KBM-7 (cell line): Measurements from ENCODE around the gene CASP10.
"Not testable (repeated sequence)": the region's sequence is repeated elsewhere in the genome, so short reads cannot be mapped to it uniquely, and the experiment has no call there.

Experiments used
- DNase-seq: peaks from one replicate; pipeline ENCODE4 v3.0.0-alpha.2; 2015
- in situ Hi-C: fragments of 300-500 bp; cut with MboI; formaldehyde crosslinking; loops from 2 replicates; pipeline ENCODE4 v1.14.3; 2020; ENCODE audit warnings: low sequenced_read_pairs, low pct_unique_long_range_greater_than_20kb, mixed read lengths

CASP10 gene

GRCh38 chr2:201152999-201153815 lies 29.7 kb upstream of the CASP10 start:
- in situ Hi-C loops, result loop anchor here (25.0 kb wide), 1 partner anchor 441 kb away; no protein-coding TSS in a partner anchor
- DNase-seq, result no peak

GRCh38 chr2:201154615-201155399 lies 28.1 kb upstream of the CASP10 start:
- no peak for DNase-seq
- in situ Hi-C loops, result loop anchor here (25.0 kb wide), 1 partner anchor 443 kb away; no protein-coding TSS in a partner anchor

GRCh38 chr2:201156036-201156435 lies 26.9 kb upstream of the CASP10 start:
- no peak for DNase-seq
- in situ Hi-C loops, result loop anchor here (25.0 kb wide), 1 partner anchor 444 kb away; no protein-coding TSS in a partner anchor

- in situ Hi-C loops, result loop anchor here (25.0 kb wide), 1 partner anchor 444 kb away; no protein-coding TSS in a partner anchor
- DNase-seq, result no peak
These were observed 26.3 kb upstream of the CASP10 start for GRCh38 chr2:201156640-201157039.

- no peak for DNase-seq
- in situ Hi-C loops, result loop anchor here (25.0 kb wide), 1 partner anchor 445 kb away; no protein-coding TSS in a partner anchor
These were observed 25.2 kb upstream of the CASP10 start for GRCh38 chr2:201157694-201158093.

GRCh38 chr2:201158111-201158929 lies 24.6 kb upstream of the CASP10 start:
- DNase-seq, result peak; percentile 96

DNA sequence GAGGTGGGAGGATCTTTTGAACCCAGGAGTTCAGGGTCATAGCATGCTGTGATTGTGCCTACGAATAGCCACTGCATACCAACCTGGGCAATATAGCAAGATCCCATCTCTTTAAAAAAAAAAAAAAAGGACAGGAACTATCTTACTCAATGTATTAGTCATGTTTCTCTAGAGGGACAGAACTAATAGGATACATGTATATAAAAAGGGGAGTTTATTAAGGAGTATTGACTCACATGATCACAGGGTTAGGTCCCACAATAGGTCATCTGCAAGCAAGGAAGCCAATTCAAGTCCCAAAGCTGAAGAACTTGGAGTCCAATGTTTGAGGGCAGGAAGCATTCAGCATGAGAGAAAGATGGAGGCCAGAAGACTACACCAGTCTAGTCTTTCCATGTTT lies 18.8 kb upstream of the CASP10 start:
- DNase-seq, result no peak
- in situ Hi-C loops, result loop anchor here (25.0 kb wide), 1 partner anchor 452 kb away; no protein-coding TSS in a partner anchor

More at GRCh38 chr2:201158111-201158929, 24.6 kb upstream of the CASP10 start:
- in situ Hi-C loops, result loop anchor here (25.0 kb wide), 1 partner anchor 446 kb away; no protein-coding TSS in a partner anchor

- in situ Hi-C loops, result loop anchor here (25.0 kb wide), 1 partner anchor 455 kb away; no protein-coding TSS in a partner anchor
- no peak for DNase-seq
These were observed 15.4 kb upstream of the CASP10 start for GRCh38 chr2:201167546-201167945.

DNA sequence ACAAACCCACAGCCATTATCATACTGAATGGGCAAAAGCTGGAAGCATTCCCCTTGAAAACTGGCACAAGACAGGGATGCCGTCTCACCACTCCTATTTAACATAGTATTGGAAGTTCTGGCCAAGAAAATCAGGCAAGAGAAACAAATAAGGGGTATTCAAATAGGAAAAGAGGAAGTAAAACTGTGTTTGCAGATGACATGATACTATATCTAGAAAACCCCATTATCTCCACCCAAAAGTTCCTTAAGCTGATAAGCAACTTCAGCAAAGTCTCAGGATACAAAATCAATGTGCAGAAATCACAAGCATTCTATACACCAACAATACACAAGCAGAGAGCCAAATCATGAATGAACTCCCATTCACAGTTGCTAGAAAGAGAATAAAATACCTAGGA lies 14.4 kb upstream of the CASP10 start:
- not testable (repeated sequence) for DNase-seq
- in situ Hi-C loops, result loop anchor here (25.0 kb wide), 1 partner anchor 456 kb away; no protein-coding TSS in a partner anchor

GRCh38 chr2:201171259-201171814 lies 11.6 kb upstream of the CASP10 start:
- no peak for DNase-seq
- in situ Hi-C loops, result loop anchor here (25.0 kb wide), 1 partner anchor 459 kb away; no protein-coding TSS in a partner anchor

DNA sequence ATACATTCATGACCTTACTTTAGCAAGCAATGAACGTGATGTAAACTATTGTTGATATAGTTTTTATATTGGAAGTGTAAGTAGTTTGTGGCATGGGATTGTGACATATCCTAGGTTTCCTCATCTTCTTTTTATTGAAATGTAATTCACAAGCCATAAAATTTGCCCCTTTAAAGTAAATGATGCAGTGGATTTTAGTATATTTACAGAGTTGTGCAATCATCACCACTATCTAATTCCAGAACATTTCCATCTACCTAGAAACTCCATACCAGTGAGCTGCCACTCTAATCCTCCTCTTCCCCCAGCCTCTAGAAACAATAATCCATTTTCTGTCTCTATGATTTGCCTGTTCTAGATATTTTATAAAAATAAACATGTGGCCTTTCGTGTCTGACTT lies 10.7 kb upstream of the CASP10 start:
- in situ Hi-C loops, result loop anchor here (25.0 kb wide), 1 partner anchor 460 kb away; no protein-coding TSS in a partner anchor
- no peak for DNase-seq

DNA sequence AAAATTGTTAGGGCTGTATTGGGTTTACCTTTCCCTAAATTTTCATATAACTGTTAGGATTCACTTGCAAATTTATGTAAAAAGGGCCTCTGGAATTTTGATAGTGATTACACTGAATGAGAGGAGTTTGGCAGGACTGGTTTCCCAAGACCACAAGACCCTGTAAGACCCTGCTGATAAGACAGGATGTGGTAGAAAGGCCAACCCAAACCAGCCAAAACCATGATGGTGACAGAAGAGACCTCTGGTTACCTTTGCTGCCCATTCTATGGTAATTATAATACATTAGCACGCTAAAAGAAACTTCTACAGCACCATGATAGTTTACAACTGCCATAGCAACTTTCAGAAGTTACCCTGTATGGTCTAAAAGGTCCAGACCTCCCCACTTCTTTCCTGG lies 8.3 kb upstream of the CASP10 start:
- no peak for DNase-seq
- in situ Hi-C loops, result loop anchor here (25.0 kb wide), 1 partner anchor 462 kb away; no protein-coding TSS in a partner anchor

DNA sequence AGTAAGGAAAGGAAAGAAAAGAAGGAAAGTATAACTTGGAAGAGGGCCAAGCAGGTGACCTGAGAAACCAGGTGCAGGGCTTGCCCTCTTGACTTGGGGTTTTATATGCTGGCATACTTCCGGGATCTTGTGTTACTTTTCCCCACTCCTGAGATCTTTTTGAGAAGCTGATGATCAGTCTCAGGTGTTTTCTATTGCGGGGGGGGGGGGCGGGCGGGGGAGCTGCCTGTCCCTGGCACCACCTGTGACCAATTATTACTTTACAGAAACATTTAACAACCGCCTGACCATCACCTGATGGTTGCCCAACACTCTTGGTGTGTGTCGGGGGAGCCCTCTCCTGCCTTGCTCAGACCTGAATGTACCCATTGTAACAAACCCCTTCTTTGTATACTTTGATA lies 6.9 kb upstream of the CASP10 start:
- DNase-seq, result no peak
- in situ Hi-C loops, result no loop called here

DNA sequence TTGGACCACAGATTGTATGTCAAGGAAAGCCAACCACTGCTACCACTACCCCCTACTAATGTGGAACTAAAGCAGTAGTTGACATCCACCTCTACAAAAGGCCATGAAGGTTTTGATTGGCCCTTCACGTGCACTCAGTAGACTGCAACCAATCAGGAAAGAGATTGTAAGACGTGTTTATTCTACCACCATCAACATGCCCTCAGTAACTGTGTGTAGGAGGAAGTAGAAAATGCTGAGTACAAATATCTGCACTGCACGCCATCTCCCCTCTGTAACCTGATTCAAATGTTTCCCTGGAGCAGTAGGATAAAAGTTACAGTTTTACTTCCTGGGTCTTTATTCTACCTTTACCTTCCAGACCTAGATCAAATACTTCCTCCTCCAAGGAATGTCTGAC lies 2.9 kb upstream of the CASP10 start:
- DNase-seq, result no peak
- in situ Hi-C loops, result no loop called here

DNA sequence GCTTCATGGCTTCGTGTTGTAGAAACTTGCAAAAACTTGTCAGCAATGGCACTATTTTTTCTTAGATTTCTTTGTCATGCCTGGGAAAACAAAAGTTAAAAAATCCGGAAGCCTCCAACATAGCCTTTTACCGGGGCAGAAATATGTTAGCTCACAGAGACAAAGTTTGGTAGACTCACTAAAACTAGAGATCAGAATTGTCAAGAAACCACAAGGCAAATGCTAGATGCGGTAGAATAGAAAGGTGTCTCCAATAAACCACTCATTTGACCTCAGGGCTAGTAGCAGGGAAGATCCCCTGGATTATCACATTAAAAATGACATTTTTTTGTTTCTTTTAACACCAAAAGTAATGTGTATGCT lies 405 bp downstream of the CASP10 start:
- in situ Hi-C loops, result no loop called here
- DNase-seq, result no peak

DNA sequence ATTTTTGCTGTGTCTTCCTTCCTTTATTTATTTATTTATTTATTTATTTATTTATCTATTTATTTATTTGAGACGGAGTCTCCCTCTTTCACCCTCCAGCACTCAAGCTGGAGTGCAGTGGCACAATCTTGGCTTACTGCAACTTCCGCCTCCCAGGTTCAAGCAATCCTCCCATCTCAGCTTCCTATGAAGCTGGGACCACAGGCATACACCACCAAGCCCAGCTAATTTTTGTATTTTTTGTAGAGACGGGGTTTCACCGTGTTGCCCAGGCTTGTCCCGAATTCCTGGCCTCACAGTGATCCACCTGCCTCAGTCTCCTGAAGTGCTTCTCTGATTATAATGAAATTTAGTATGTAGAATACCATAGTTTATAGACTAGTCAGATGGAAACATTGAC lies 894 bp downstream of the CASP10 start:
- DNase-seq, result peak; percentile 58
- in situ Hi-C loops, result not testable (repeated sequence)

DNA sequence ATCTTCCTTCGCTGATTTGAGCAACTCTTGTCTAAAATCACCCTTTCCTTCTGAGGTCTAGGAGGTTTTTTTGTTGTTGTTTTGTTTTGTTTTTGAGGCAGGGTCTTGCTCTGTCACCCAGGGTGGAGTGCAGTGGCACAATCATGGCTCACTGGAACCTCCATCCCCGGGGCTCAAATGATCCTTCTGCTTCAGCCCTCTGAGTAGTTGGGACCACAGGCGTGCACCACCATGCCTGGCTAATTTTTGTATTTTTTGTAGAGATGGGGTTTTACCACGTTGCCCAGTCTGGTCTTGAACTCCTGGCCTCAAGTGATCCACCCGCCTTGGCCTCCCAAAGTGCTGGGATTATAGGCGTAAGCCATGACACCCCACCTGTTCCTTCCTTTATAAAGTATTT lies 1.3 kb downstream of the CASP10 start:
- in situ Hi-C loops, DNase-seq: not testable (repeated sequence)

- DNase-seq, result peak; percentile 35
- in situ Hi-C loops, result no loop called here
These were observed 2.9 kb downstream of the CASP10 start for GRCh38 chr2:201185863-201186262.
